Right lobe of liver (tissue), 4 donors: ENCODE results near the gene MAPKAPK3.

Source experiments
- POLR2A ChIP-seq: fragments of 450-650 bp; IDR thresholded peaks from one replicate; pipeline ENCODE4 v1.6.1; 2017; ENCODE audit warnings: antibody characterized with exemption, mild to moderate bottlenecking
- TF ChIP-seq, protein P1 (sequence below), 4 donors: fragments of 200-600 bp in 3 of 4; fragments of 450-650 bp in 1 of 4; IDR thresholded peaks; one replicate each; pipeline versions ENCODE4 v1.5.1 to v1.8.0; 2016 to 2022; ENCODE audit warnings: antibody characterized with exemption in 4 of 4, mild to moderate bottlenecking in 2 of 4
- donor health status: DM: no; HTN: no; CAD: no.
- donor health status: DM: no; HTN: no; CAD: no.
- donor health status: DM: no; HTN: yes; CAD: no.

- TF ChIP-seq, protein P1, sequence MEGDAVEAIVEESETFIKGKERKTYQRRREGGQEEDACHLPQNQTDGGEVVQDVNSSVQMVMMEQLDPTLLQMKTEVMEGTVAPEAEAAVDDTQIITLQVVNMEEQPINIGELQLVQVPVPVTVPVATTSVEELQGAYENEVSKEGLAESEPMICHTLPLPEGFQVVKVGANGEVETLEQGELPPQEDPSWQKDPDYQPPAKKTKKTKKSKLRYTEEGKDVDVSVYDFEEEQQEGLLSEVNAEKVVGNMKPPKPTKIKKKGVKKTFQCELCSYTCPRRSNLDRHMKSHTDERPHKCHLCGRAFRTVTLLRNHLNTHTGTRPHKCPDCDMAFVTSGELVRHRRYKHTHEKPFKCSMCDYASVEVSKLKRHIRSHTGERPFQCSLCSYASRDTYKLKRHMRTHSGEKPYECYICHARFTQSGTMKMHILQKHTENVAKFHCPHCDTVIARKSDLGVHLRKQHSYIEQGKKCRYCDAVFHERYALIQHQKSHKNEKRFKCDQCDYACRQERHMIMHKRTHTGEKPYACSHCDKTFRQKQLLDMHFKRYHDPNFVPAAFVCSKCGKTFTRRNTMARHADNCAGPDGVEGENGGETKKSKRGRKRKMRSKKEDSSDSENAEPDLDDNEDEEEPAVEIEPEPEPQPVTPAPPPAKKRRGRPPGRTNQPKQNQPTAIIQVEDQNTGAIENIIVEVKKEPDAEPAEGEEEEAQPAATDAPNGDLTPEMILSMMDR (IDR thresholded peaks at IDR 0.05) = no peak
- TF ChIP-seq POLR2A = no peak
Measured at GRCh38 chr3:50661321-50661837, 44.4 kb downstream of the MAPKAPK3 start.
